Measurements from ENCODE around the gene SEC14L1. TPM values are rescaled to one million over a fixed set of nuclear protein-coding genes. Genes with fewer than 3 reads are reported as not detected.

Gene SEC14L1
- total and polyA plus RNA-seq, 2 of the 8 experiments (the other 6 are each of a cell fraction or from before 2014, with no cell fraction given): 27.2 to 74.4 TPM

DNA sequence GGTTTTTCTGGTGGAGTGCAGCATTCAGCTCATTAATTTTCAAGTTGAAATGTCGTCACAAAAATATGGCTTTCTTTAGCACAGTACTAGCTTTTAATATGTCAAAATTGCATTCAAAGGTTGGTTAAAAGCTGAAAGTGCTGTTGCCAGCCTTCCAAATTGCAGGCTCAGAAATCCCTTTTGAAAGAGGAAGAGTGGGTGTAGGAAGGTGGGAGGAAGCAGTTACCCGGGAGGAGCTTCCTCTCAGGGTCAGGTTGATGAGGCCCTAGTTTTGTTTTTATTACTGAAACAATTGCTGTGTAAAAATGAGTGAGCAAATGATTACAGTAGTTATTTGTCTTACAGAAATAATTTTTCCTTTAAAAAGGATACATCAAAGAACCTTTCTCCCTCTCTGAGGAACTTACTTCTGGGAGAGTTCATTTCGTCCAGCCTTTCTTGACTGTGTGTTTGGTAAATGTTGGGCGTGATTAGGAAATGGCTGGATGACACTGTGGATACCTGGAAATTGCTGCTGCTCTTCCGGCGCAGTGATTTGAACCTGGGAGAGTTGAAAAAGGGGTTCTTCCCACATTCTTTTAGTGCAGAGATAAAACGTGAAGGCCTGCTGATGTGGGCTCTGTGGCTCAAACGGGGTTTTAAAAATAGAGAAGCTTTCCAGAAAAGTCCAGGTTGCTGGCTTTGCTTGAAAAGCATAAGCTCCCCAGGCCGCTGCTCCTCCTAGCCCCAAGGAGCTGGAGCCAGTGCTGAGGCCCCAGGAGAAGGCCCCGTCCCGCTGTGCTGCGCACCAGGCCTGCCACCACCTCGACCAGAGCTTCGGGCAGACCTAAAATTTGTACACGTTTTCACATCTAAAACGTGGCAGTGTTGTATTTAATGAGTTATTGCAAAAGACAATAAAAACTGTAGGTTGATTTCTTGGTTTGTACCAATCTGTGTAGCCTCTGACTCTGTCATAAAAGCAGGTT lies 41.7 kb downstream of the SEC14L1 start (continued):
- no peak for TF ChIP-seq EZH2 (IDR thresholded peaks at IDR 0.05; ENCODE audit: low read depth, low read length, severe bottlenecking)
- TF ChIP-seq BRCA1 (IDR thresholded peaks at IDR 0.05; ENCODE audit: low read depth, low read length): no peak
- no peak for TF ChIP-seq SP4 (IDR thresholded peaks at IDR 0.05; ENCODE audit: low read length)
- no peak for TF ChIP-seq RXRA (IDR thresholded peaks at IDR 0.05; ENCODE audit: insufficient read depth, low read depth, low read length)
- TF ChIP-seq, protein P1, sequence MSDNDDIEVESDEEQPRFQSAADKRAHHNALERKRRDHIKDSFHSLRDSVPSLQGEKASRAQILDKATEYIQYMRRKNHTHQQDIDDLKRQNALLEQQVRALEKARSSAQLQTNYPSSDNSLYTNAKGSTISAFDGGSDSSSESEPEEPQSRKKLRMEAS (IDR thresholded peaks at IDR 0.05): no peak
- TF ChIP-seq TEAD4 (IDR thresholded peaks at IDR 0.05; ENCODE audit: low read depth, low read length): no peak
- no peak for TF ChIP-seq CEBPB (IDR thresholded peaks at IDR 0.05; ENCODE audit: low read depth, low read length)
- no peak for TF ChIP-seq GABPA (IDR thresholded peaks at IDR 0.05; ENCODE audit: borderline replicate concordance, insufficient read depth, low read length)
- TF ChIP-seq, protein P2, sequence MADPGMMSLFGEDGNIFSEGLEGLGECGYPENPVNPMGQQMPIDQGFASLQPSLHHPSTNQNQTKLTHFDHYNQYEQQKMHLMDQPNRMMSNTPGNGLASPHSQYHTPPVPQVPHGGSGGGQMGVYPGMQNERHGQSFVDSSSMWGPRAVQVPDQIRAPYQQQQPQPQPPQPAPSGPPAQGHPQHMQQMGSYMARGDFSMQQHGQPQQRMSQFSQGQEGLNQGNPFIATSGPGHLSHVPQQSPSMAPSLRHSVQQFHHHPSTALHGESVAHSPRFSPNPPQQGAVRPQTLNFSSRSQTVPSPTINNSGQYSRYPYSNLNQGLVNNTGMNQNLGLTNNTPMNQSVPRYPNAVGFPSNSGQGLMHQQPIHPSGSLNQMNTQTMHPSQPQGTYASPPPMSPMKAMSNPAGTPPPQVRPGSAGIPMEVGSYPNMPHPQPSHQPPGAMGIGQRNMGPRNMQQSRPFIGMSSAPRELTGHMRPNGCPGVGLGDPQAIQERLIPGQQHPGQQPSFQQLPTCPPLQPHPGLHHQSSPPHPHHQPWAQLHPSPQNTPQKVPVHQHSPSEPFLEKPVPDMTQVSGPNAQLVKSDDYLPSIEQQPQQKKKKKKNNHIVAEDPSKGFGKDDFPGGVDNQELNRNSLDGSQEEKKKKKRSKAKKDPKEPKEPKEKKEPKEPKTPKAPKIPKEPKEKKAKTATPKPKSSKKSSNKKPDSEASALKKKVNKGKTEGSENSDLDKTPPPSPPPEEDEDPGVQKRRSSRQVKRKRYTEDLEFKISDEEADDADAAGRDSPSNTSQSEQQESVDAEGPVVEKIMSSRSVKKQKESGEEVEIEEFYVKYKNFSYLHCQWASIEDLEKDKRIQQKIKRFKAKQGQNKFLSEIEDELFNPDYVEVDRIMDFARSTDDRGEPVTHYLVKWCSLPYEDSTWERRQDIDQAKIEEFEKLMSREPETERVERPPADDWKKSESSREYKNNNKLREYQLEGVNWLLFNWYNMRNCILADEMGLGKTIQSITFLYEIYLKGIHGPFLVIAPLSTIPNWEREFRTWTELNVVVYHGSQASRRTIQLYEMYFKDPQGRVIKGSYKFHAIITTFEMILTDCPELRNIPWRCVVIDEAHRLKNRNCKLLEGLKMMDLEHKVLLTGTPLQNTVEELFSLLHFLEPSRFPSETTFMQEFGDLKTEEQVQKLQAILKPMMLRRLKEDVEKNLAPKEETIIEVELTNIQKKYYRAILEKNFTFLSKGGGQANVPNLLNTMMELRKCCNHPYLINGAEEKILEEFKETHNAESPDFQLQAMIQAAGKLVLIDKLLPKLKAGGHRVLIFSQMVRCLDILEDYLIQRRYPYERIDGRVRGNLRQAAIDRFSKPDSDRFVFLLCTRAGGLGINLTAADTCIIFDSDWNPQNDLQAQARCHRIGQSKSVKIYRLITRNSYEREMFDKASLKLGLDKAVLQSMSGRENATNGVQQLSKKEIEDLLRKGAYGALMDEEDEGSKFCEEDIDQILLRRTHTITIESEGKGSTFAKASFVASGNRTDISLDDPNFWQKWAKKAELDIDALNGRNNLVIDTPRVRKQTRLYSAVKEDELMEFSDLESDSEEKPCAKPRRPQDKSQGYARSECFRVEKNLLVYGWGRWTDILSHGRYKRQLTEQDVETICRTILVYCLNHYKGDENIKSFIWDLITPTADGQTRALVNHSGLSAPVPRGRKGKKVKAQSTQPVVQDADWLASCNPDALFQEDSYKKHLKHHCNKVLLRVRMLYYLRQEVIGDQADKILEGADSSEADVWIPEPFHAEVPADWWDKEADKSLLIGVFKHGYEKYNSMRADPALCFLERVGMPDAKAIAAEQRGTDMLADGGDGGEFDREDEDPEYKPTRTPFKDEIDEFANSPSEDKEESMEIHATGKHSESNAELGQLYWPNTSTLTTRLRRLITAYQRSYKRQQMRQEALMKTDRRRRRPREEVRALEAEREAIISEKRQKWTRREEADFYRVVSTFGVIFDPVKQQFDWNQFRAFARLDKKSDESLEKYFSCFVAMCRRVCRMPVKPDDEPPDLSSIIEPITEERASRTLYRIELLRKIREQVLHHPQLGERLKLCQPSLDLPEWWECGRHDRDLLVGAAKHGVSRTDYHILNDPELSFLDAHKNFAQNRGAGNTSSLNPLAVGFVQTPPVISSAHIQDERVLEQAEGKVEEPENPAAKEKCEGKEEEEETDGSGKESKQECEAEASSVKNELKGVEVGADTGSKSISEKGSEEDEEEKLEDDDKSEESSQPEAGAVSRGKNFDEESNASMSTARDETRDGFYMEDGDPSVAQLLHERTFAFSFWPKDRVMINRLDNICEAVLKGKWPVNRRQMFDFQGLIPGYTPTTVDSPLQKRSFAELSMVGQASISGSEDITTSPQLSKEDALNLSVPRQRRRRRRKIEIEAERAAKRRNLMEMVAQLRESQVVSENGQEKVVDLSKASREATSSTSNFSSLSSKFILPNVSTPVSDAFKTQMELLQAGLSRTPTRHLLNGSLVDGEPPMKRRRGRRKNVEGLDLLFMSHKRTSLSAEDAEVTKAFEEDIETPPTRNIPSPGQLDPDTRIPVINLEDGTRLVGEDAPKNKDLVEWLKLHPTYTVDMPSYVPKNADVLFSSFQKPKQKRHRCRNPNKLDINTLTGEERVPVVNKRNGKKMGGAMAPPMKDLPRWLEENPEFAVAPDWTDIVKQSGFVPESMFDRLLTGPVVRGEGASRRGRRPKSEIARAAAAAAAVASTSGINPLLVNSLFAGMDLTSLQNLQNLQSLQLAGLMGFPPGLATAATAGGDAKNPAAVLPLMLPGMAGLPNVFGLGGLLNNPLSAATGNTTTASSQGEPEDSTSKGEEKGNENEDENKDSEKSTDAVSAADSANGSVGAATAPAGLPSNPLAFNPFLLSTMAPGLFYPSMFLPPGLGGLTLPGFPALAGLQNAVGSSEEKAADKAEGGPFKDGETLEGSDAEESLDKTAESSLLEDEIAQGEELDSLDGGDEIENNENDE (IDR thresholded peaks at IDR 0.05; ENCODE audit: insufficient replicate concordance, low read length): no peak
